Activated CD8-positive, alpha-beta memory T cell treated with anti-CD3 and anti-CD28 coated beads, Interleukin-2, amount 50 U/mL, for 1 hour (primary cell): ENCODE measurements around the gene FOXD3.
"Not testable (repeated sequence)": the region's sequence is repeated elsewhere in the genome, so short reads cannot be mapped to it uniquely, and the experiment has no call there.

ENCODE experiments used
- DNase-seq: peaks from one replicate; pipeline ENCODE4 v3.0.0-alpha.2; 2020; ENCODE audit errors: extremely low read depth

Gene FOXD3

GRCh38 chr1:63321066-63321784, 1.1 kb upstream of the FOXD3 start:
- DNase-seq, result no peak

GRCh38 chr1:63321785-63322113, 618 bp upstream of the FOXD3 start:
- DNase-seq, result no peak

DNA sequence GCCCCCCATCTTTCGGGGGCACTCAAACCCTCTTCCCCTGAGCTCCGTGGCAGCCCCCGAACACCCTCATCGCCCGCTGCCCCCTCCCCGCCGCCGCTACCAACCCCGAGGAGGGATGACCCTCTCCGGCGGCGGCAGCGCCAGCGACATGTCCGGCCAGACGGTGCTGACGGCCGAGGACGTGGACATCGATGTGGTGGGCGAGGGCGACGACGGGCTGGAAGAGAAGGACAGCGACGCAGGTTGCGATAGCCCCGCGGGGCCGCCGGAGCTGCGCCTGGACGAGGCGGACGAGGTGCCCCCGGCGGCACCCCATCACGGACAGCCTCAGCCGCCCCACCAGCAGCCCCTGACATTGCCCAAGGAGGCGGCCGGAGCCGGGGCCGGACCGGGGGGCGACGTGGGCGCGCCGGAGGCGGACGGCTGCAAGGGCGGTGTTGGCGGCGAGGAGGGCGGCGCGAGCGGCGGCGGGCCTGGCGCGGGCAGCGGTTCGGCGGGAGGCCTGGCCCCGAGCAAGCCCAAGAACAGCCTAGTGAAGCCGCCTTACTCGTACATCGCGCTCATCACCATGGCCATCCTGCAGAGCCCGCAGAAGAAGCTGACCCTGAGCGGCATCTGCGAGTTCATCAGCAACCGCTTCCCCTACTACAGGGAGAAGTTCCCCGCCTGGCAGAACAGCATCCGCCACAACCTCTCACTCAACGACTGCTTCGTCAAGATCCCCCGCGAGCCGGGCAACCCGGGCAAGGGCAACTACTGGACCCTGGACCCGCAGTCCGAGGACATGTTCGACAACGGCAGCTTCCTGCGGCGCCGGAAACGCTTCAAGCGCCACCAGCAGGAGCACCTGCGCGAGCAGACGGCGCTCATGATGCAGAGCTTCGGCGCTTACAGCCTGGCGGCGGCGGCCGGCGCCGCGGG, 837 bp downstream of the FOXD3 start:
- no peak for DNase-seq

DNA sequence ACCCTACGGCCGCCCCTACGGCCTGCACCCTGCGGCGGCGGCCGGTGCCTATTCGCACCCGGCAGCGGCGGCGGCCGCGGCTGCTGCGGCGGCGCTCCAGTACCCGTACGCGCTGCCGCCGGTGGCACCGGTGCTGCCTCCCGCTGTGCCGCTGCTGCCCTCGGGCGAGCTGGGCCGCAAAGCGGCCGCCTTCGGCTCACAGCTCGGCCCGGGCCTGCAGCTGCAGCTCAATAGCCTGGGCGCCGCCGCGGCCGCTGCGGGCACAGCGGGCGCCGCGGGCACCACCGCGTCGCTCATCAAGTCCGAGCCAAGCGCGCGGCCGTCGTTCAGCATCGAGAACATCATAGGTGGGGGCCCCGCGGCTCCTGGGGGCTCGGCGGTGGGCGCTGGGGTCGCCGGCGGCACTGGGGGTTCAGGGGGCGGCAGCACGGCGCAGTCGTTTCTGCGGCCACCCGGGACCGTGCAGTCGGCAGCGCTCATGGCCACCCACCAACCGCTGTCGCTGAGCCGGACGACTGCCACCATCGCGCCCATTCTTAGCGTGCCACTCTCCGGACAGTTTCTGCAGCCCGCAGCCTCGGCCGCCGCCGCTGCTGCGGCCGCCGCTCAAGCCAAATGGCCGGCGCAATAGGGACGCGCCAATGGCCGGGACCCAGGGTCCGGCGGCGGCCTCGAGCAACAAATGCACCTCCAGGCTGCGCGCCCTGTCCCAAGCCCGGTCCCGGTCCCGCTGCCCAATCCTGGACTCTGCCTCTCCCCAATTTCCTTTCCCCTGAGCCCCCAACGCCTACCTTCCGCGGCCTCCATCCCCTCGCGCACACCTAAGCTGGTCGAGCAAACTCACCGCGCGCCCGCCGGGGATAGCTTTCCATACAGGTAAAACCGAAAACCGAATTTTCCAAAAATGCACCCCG, 1.8 kb downstream of the FOXD3 start:
- no peak for DNase-seq

- DNase-seq, result no peak
Measured at GRCh38 chr1:63324779-63325119, 2.4 kb downstream of the FOXD3 start.

GRCh38 chr1:63325279-63325985, 3.1 kb downstream of the FOXD3 start:
- no peak for DNase-seq

GRCh38 chr1:63326106-63326472, 3.7 kb downstream of the FOXD3 start:
- DNase-seq, result no peak

DNA sequence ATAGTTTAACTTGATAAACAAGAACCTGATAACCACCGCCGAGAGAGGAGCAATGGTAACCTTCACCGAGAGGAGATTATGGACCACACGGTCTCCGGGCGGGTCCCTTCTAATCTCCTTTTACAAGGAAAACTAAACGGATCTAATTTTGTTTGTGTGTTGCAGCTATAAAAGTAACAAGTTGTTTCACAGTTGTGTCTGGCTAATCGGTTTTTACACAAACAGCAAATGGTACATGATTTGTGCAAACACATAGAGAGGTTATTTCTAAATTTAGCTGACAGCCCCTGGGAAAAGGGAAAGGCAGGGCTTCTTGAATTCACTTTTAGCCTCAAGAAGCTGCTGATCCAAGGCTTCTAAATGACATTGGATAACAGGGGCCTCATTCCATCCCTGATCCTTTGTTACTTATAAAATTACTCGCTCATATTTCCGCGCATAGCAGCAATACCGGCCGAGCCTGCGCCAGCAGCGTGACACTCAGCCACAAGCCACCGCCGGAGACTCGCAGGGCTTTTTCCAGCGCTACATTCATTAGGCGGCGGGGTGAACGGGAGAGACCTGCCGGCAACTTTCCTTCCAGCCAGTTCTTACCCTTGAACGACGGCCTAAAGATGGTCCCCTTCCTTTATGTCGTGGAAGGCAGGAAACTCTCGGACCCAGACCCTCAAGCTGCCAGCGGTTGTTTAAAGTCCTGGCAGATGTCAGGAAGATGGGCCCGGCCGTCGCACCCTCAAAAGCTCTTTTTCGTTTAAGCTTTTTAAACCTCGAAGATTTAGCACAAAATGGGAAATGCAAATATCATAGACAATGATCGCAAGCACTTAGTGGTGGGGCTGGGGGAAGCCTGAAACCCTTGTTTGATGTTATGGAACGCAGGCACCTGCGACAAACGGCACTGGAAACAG, 4.4 kb downstream of the FOXD3 start:
- no peak for DNase-seq

- DNase-seq, result no peak
Measured at GRCh38 chr1:63327417-63328054, 5.2 kb downstream of the FOXD3 start.

GRCh38 chr1:63328122-63328521, 5.8 kb downstream of the FOXD3 start:
- no peak for DNase-seq

GRCh38 chr1:63328781-63329180, 6.4 kb downstream of the FOXD3 start:
- DNase-seq, result no peak

GRCh38 chr1:63329621-63330330, 7.4 kb downstream of the FOXD3 start:
- DNase-seq, result no peak

DNA sequence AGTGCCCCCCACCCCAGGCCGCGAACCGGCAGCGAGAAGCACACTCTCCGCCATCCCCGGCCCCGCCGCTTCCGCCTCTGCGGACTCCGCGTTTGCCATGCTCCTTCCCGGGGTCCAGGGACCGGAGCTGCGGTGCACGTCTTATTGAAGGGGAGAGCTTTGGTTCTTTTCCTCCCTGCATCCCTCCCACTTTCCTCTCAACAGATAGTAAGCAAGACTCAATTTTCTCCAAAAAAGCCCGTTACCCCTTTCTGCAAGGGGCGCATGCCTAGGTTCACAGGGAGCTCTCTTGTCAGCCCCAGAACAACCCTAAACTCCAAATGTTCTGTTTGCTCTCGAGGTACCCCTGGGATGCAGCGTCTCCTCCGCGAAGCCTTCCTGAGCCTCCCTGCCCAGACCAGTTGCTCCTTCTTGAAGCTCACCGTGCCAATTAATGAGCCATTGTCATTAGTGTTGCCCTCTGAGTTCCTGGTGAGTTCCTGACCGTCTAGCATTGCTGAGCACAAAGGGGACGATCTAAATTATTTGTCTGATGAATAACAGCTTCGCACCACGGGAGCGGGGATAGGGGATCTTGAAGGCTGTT, 8.1 kb downstream of the FOXD3 start:
- DNase-seq, result no peak

DNA sequence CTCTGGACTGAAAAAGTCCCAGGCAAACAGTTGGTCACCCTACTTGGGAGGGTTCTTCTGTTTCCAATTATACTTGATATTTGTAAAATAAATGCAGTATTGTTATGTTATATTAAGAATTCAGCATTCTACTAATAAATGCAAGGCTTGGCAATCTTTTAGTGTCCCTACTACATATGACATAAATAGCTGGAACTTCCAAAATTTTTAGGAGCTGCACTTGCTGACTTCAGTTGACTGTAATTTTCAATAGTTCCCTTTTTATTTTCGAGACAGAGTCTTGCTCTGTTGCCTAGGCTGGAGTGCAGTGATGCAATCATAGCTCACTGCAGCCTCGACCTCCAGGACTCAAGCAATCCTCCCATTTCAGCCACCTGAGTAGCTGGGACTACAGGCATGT, 20.0 kb downstream of the FOXD3 start:
- DNase-seq, result no peak

GRCh38 chr1:63343922-63344321, 21.6 kb downstream of the FOXD3 start:
- no peak for DNase-seq

- DNase-seq, result no peak
Measured at GRCh38 chr1:63350320-63350719, 28.0 kb downstream of the FOXD3 start.

GRCh38 chr1:63352736-63353135, 30.4 kb downstream of the FOXD3 start:
- DNase-seq, result no peak

DNA sequence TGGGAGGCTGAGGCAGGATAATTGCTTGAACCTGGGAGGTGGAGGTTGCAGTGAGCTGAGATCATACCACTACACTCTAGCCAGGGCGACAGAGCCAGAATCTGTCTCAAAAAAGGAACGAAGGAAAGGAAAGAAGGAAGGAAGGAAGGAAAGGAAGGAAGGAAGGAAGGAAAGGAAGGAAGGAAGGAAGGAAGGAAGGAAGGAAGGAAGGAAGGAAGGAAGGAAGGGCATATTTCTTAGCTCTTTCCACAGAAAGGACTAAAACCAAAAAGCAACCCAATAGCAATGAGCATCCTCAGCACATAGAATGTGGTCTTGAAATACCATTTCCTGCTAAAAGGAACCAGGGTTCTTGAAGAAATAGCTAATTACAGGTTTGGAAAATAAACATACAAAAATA, 33.9 kb downstream of the FOXD3 start:
- DNase-seq, result not testable (repeated sequence)

DNA sequence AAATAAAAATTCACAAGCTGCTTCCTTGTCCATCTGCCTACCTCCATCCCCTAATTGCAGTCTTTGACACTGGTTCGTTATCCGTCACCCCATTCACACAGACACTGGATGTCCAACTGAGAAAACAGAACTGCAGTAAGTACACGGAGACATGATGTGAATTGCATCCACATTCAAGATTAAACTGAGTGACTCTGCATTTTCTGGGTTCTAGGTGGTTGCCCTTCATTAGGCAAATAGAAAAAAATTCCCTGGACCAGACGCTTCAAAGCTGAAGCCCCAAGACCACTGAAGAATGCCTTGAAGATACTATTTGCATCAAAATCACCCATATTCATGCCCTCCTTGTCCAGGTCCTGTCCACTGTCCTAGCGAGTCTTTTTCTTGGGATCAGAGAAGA, 37.2 kb downstream of the FOXD3 start:
- no peak for DNase-seq
